SK-N-SH treated with all-trans-retinoic acid at 6 μM for 48 hours (cell line): ENCODE data around the gene CBLB.

Experiments
- ATAC-seq: fragments of 200-7000 bp; cut with Tn5 transposase; 3 replicates; pipeline ENCODE4 v1.9.1; 2020; ENCODE audit warnings: mild to moderate bottlenecking, moderate library complexity
- BACH2 ChIP-seq: fragments of 250-450 bp; sonication (Bioruptor Pico); IDR thresholded peaks from 2 replicates; pipeline ENCODE4 v1.9.0; 2021; ENCODE audit warnings: mild to moderate bottlenecking, borderline replicate concordance
- CREB5 ChIP-seq: fragments of 250-450 bp; sonication (Bioruptor Pico); IDR thresholded peaks from 2 replicates; pipeline ENCODE4 v1.5.1; 2020; ENCODE audit warnings: low read depth, mild to moderate bottlenecking, moderate library complexity
- CSDC2 ChIP-seq: fragments of 250-450 bp; sonication (Bioruptor Pico); IDR thresholded peaks from 2 replicates; pipeline ENCODE4 v1.5.0; 2020; ENCODE audit warnings: mild to moderate bottlenecking, moderate library complexity
- ESRRG ChIP-seq: fragments of 250-450 bp; sonication (Bioruptor Pico); IDR thresholded peaks from 2 replicates; pipeline ENCODE4 v1.6.1; 2021; ENCODE audit warnings: mild to moderate bottlenecking
- GLIS3 ChIP-seq: fragments of 250-450 bp; sonication (Bioruptor Pico); IDR thresholded peaks from 2 replicates; pipeline ENCODE4 v1.5.0; 2020; ENCODE audit warnings: mild to moderate bottlenecking, moderate library complexity
- ISL1 ChIP-seq: fragments of 250-450 bp; sonication (Bioruptor Pico); IDR thresholded peaks from 2 replicates; pipeline ENCODE4 v2.1.2; 2022; ENCODE audit warnings: mild to moderate bottlenecking, moderate library complexity
- OSR1 ChIP-seq: fragments of 250-450 bp; sonication (Bioruptor Pico); IDR thresholded peaks from 2 replicates; pipeline ENCODE4 v1.8.0; 2022; ENCODE audit warnings: moderate library complexity, mild to moderate bottlenecking, inconsistent platforms
- POU6F1 ChIP-seq: fragments of 250-450 bp; sonication (Bioruptor Pico); IDR thresholded peaks from 2 replicates; pipeline ENCODE4 v1.8.0; 2021; ENCODE audit warnings: low read depth, mild to moderate bottlenecking, moderate library complexity, borderline replicate concordance
- PPARA ChIP-seq: fragments of 250-450 bp; sonication (Bioruptor Pico); IDR thresholded peaks from 2 replicates; pipeline ENCODE4 v1.5.0; 2020; ENCODE audit warnings: mild to moderate bottlenecking, borderline replicate concordance
- RARB ChIP-seq: fragments of 250-450 bp; sonication (Bioruptor Pico); IDR thresholded peaks from 2 replicates; pipeline ENCODE4 v1.8.0; 2021; ENCODE audit warnings: mild to moderate bottlenecking, moderate library complexity
- SNAI2 ChIP-seq: fragments of 250-450 bp; sonication (Bioruptor Pico); IDR thresholded peaks from 2 replicates; pipeline ENCODE4 v1.5.0; 2020; ENCODE audit warnings: mild to moderate bottlenecking, moderate library complexity
- TCF4 ChIP-seq: fragments of 250-450 bp; sonication (Bioruptor Pico); IDR thresholded peaks from 2 replicates; pipeline ENCODE4 v1.8.0; 2021; ENCODE audit warnings: mild to moderate bottlenecking, moderate library complexity, borderline replicate concordance
- TSHZ2 ChIP-seq: fragments of 250-450 bp; sonication (Bioruptor Pico); IDR thresholded peaks from 2 replicates; pipeline ENCODE4 v1.5.0; 2020; ENCODE audit warnings: mild to moderate bottlenecking, moderate library complexity
- ZC3H10 ChIP-seq: fragments of 250-450 bp; sonication (Bioruptor Pico); IDR thresholded peaks from 2 replicates; pipeline ENCODE4 v1.5.1; 2021; ENCODE audit warnings: mild to moderate bottlenecking, moderate library complexity
- ZFP30 ChIP-seq: fragments of 450-650 bp; formaldehyde crosslinking; IDR thresholded peaks from 2 replicates; pipeline ENCODE4 v1.5.0; 2022; ENCODE audit warnings: mild to moderate bottlenecking, moderate library complexity
- ZNF565 ChIP-seq: fragments of 450-650 bp; formaldehyde crosslinking; conservative IDR thresholded peaks from 2 replicates; pipeline ENCODE4 v1.5.0; 2020; ENCODE audit warnings: low read depth, mild to moderate bottlenecking, moderate library complexity
- ZNF70 ChIP-seq: fragments of 450-650 bp; formaldehyde crosslinking; IDR thresholded peaks from 2 replicates; pipeline ENCODE4 v1.5.0; 2020; ENCODE audit warnings: mild to moderate bottlenecking, moderate library complexity
- ZNF8 ChIP-seq: fragments of 450-650 bp; formaldehyde crosslinking; IDR thresholded peaks from 2 replicates; pipeline ENCODE4 v1.5.0; 2020; ENCODE audit warnings: mild to moderate bottlenecking, moderate library complexity
- TF ChIP-seq, protein P1 (sequence below): fragments of 250-450 bp; sonication (Bioruptor Pico); IDR thresholded peaks from 2 replicates; pipeline ENCODE4 v1.5.1; 2021; ENCODE audit warnings: mild to moderate bottlenecking, moderate library complexity
- TF ChIP-seq, protein P2 (sequence below): fragments of 250-450 bp; sonication (Bioruptor Pico); IDR thresholded peaks from 2 replicates; pipeline ENCODE4 v1.8.0; 2020; ENCODE audit warnings: mild to moderate bottlenecking, moderate library complexity, borderline replicate concordance

The CBLB gene

DNA sequence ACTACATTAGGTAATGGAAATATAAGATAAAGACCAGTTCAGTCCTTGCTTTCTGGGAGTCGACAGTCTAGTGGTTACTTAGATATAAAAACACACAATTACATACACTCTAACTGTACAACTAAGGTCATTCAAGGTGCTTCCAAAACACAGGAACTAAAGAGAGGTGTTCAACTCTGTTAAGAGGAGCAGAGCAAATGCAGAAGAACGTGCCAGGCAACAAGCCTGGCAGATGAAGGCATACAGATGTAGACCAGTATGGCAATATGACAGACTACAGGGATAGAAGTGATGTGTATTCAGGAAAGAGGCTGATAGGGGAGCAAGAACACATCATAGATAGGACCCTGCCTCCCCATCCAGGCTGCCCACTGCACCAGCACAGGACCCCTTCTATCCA lies 78.3 kb downstream of the CBLB start (continued):
- TF ChIP-seq BACH2 (CRISPR knock-in tag), result no peak
- TF ChIP-seq ESRRG (CRISPR knock-in tag), result no peak

DNA sequence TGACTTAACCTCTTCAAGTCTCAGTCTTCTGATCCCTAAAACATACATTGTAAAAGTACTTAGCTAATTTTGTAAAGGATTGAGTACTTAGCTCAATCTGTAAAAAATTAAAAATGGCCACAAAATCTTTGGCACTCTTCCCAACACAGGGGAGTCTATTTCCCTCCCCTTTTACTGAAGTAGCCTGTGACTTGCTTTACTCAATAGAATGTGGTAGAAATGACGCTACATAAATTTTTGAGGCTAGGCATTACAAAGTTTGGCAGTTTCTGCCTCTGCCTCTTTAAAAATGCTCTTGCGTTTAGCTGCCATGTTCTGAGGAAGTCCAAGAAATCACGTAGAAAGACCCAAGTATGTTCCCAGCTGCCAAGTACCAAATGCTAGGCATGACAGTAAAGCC lies 80.2 kb downstream of the CBLB start:
- TF ChIP-seq POU6F1 (CRISPR knock-in tag), result no peak
- ATAC-seq, result no peak

- no peak for TF ChIP-seq ZFP30 (CRISPR knock-in tag)
- no peak for TF ChIP-seq ZNF70
- no peak for TF ChIP-seq OSR1 (CRISPR knock-in tag)
- no peak for TF ChIP-seq GLIS3 (CRISPR knock-in tag)
- TF ChIP-seq CREB5 (CRISPR knock-in tag), result no peak
- TF ChIP-seq ISL1 (CRISPR knock-in tag), result no peak
- ATAC-seq, result no peak
Observed at GRCh38 chr3:105787453-105787852, 81.4 kb downstream of the CBLB start.

DNA sequence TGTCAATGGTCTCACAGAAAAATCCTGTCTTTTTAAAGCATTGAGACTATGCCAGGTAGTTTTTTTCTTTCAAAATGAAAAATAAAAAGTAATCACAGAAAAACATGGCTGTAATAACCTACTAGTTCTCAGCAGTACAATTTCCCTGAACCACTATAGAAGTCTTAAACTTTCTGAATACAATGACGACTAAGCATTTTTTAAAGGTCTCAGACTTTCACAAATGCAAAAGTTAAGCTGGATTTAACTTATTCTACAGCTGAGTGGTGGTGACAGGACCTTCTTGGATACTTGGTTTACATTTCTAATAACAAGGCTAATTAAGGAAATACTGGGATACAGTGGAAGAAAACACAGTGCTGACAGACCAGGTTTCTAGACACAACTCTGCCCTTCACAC lies 81.8 kb downstream of the CBLB start:
- TF ChIP-seq ZFP30 (CRISPR knock-in tag) (no peak), POU6F1 (CRISPR knock-in tag) (no peak), RARB (CRISPR knock-in tag) (no peak), BACH2 (CRISPR knock-in tag) (no peak), ZC3H10 (CRISPR knock-in tag) (no peak), ZNF8 (no peak), ISL1 (CRISPR knock-in tag) (no peak), ZNF70 (no peak), GLIS3 (CRISPR knock-in tag) (no peak), ZNF565 (CRISPR knock-in tag) (no peak), TSHZ2 (CRISPR knock-in tag) (no peak), SNAI2 (CRISPR knock-in tag) (no peak), CREB5 (CRISPR knock-in tag) (no peak), CSDC2 (no peak), ESRRG (CRISPR knock-in tag) (no peak), OSR1 (CRISPR knock-in tag) (no peak), TCF4 (CRISPR knock-in tag) (no peak), PPARA (CRISPR knock-in tag) (no peak)
- TF ChIP-seq, protein P1, sequence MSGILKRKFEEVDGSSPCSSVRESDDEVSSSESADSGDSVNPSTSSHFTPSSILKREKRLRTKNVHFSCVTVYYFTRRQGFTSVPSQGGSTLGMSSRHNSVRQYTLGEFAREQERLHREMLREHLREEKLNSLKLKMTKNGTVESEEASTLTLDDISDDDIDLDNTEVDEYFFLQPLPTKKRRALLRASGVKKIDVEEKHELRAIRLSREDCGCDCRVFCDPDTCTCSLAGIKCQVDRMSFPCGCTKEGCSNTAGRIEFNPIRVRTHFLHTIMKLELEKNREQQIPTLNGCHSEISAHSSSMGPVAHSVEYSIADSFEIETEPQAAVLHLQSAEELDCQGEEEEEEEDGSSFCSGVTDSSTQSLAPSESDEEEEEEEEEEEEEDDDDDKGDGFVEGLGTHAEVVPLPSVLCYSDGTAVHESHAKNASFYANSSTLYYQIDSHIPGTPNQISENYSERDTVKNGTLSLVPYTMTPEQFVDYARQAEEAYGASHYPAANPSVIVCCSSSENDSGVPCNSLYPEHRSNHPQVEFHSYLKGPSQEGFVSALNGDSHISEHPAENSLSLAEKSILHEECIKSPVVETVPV (CRISPR knock-in tag), result no peak
- TF ChIP-seq, protein P2, sequence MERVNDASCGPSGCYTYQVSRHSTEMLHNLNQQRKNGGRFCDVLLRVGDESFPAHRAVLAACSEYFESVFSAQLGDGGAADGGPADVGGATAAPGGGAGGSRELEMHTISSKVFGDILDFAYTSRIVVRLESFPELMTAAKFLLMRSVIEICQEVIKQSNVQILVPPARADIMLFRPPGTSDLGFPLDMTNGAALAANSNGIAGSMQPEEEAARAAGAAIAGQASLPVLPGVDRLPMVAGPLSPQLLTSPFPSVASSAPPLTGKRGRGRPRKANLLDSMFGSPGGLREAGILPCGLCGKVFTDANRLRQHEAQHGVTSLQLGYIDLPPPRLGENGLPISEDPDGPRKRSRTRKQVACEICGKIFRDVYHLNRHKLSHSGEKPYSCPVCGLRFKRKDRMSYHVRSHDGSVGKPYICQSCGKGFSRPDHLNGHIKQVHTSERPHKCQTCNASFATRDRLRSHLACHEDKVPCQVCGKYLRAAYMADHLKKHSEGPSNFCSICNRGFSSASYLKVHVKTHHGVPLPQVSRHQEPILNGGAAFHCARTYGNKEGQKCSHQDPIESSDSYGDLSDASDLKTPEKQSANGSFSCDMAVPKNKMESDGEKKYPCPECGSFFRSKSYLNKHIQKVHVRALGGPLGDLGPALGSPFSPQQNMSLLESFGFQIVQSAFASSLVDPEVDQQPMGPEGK (CRISPR knock-in tag), result no peak
- no peak for ATAC-seq
